Activated CD8-positive, alpha-beta memory T cell treated with anti-CD3 and anti-CD28 coated beads, Interleukin-2, amount 10 ng/mL, durations not matched to agents 7 days and 5 days (primary cell): ENCODE data around the gene SPO11. TPM values are rescaled to one million over a fixed set of nuclear protein-coding genes. Genes with fewer than 3 reads are reported as not detected.
A peak's percentile ranks its signal among the peaks of the same experiment; 100 is the strongest.

Source experiments
- ATAC-seq: fragments of 150-1000 bp; cut with Tn5 transposase; one replicate; pipeline ENCODE4 v1.10.0; 2021; ENCODE audit warnings: moderate library complexity
- CTCF ChIA-PET: fragments of 350-600 bp; sonication (Branson Sonifier 250); formaldehyde crosslinking; loops from one replicate; lab custom pipeline; 2021; ENCODE audit warnings: antibody characterized with exemption; lab: Charles Lee
- DNase-seq: peaks from one replicate; pipeline ENCODE4 v3.0.0-alpha.2; 2020
- H3K27ac Mint-ChIP-seq: one replicate; pipeline ENCODE4 v1.8.0; 2021; ENCODE audit warnings: mild to moderate bottlenecking, mixed read lengths
- H3K27me3 Mint-ChIP-seq: one replicate; pipeline ENCODE4 v1.8.0; 2021; ENCODE audit warnings: mixed read lengths
- H3K36me3 Mint-ChIP-seq: one replicate; pipeline ENCODE4 v1.8.0; 2021; ENCODE audit warnings: mild to moderate bottlenecking, mixed read lengths
- H3K4me1 Mint-ChIP-seq: one replicate; pipeline ENCODE4 v1.8.0; 2021; ENCODE audit warnings: mixed read lengths
- H3K4me3 Mint-ChIP-seq: one replicate; pipeline ENCODE4 v1.8.0; 2021; ENCODE audit warnings: mild to moderate bottlenecking, moderate library complexity, mixed read lengths
- H3K9me3 Mint-ChIP-seq: one replicate; pipeline ENCODE4 v1.8.0; 2022; ENCODE audit warnings: low read depth, mixed read lengths
- total RNA-seq, 2 experiments: library from RNA; stranded (reverse); gene quantifications; one replicate each; pipeline ENCODE4 v1.2.3, GENCODE V29; 2021

The SPO11 gene, protein sequence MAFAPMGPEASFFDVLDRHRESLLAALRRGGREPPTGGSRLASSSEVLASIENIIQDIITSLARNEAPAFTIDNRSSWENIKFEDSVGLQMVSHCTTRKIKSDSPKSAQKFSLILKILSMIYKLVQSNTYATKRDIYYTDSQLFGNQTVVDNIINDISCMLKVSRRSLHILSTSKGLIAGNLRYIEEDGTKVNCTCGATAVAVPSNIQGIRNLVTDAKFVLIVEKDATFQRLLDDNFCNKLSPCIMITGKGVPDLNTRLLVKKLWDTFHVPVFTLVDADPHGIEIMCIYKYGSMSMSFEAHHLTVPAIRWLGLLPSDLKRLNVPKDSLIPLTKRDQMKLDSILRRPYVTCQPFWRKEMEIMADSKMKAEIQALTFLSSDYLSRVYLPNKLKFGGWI
- not detected for total RNA-seq

DNA sequence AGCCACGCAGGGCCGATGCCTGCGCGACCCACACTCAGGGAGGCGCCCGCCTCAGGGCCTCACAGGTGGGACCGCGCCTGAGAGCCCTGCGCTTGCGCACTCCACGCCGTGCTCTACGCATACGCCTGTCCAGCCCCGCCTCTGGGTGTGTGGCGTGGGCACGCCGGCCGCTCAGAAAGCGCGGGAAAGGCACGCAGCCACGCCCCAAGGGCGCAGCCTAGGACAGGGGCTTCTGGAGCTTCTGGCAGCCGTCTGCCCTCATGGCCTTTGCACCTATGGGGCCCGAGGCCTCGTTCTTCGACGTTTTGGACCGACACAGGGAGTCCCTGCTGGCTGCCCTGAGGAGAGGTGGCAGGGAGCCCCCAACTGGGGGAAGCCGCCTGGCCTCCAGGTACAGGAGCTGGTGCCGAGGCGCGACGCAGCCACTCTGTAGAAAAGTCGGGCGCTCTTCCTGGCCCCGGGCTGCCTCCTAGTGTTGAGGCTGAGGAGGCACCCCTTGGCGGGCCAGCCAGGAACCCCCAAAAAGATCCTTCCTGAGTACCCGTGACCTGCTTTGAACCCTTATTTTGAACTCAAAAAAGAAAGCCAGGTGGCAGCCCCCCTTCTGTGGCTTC, at the start of gene SPO11:
SPO11 (plus strand) TSS at position 196 of the 614 bp plus-strand sequence; CDS start at position 261, 65 bp downstream.
- DNase-seq = peak; percentile 39
- Mint-ChIP-seq H3K27me3 (peaks cover 53% of the 10 kb centered on the region), H3K27ac (no peak within 1 kb of the TSS), H3K36me3 (no peaks in the 10 kb centered on the region), H3K4me1 (no peaks in the 10 kb centered on the region), H3K4me3 (no peak within 1 kb of the TSS), H3K9me3 (no peaks in the 10 kb centered on the region)
- ATAC-seq = no peak
- CTCF ChIA-PET = interaction anchor here (0.8 kb wide), 1 partner anchor 16 kb away, joined by 5 read pairs; no protein-coding TSS in a partner anchor

DNA sequence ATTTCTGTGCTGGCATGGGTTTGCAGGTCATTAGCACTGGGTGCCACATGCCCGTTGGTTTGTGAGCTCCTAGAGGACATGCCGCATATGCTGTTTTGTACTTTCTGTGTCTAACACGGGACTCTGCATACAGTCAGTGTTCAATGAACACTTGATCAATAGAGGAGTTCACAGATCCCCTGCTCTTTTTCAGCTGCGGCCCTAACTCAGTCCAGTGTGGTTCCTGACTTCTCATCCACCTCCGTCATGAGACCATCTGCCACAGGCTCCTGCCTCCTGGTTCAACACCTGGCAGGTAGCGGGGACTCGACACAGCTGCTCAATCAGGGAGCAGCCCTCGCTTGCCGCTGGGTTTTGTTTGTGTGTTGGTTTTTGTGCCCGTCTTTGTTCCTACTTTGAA, 49.4 kb upstream of the SPO11 start:
- ATAC-seq (no peak), DNase-seq (no peak)
- Mint-ChIP-seq H3K4me3 (no peak overlapping the region), H3K9me3 (no peaks in the 10 kb centered on the region), H3K27me3 (peaks cover 47% of the 10 kb centered on the region), H3K4me1 (no peaks in the 10 kb centered on the region), H3K27ac (no peak overlapping the region), H3K36me3 (no peaks in the 10 kb centered on the region)
- CTCF ChIA-PET = no interaction called here

- DNase-seq (no peak), ATAC-seq (no peak)
- H3K9me3 Mint-ChIP-seq = no peaks in the 10 kb centered on the region
- no peaks in the 10 kb centered on the region for H3K36me3 Mint-ChIP-seq
- CTCF ChIA-PET = no interaction called here
- peaks cover 42% of the 10 kb centered on the region for H3K27me3 Mint-ChIP-seq
- H3K4me3 Mint-ChIP-seq = no peak overlapping the region
- H3K27ac Mint-ChIP-seq = no peak overlapping the region
- H3K4me1 Mint-ChIP-seq = no peaks in the 10 kb centered on the region
These were observed 47.7 kb upstream of the SPO11 start for GRCh38 chr20:57281900-57282299.

GRCh38 chr20:57282670-57283361, 46.8 kb upstream of the SPO11 start:
- ATAC-seq (no peak), DNase-seq (no peak)
- peaks cover 48% of the 10 kb centered on the region for H3K27me3 Mint-ChIP-seq
- CTCF ChIA-PET = no interaction called here
- H3K4me1 Mint-ChIP-seq = no peaks in the 10 kb centered on the region
- H3K4me3 Mint-ChIP-seq = no peak overlapping the region
- H3K9me3 Mint-ChIP-seq = no peaks in the 10 kb centered on the region
- no peaks in the 10 kb centered on the region for H3K36me3 Mint-ChIP-seq
- H3K27ac Mint-ChIP-seq = no peak overlapping the region

DNA sequence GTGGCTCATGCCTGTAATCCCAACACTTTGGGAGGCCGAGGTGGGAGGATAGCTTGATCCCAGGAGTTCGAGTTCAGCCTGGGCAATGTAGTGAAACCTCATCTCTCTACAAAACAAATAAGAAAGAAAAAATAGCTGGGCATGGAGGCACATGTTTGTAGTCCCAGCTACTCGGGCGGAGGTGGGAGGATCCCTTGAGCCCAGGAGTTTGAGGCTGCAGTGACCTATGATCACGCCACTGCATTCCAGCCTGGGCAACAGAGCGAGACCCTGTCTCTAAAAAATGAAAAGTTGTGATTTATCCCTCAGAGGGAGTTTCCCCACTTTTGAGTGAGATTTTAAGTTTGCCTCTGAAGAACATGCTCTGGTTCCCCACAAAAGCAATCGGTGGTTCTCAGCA, 45.7 kb upstream of the SPO11 start:
- no peaks in the 10 kb centered on the region for H3K4me1 Mint-ChIP-seq
- H3K4me3 Mint-ChIP-seq = no peak overlapping the region
- ATAC-seq (no peak), DNase-seq (no peak)
- no peaks in the 10 kb centered on the region for H3K9me3 Mint-ChIP-seq
- H3K27me3 Mint-ChIP-seq = peaks cover 58% of the 10 kb centered on the region
- no peak overlapping the region for H3K27ac Mint-ChIP-seq
- no peaks in the 10 kb centered on the region for H3K36me3 Mint-ChIP-seq
- CTCF ChIA-PET = no interaction called here

- Mint-ChIP-seq H3K9me3 (no peaks in the 10 kb centered on the region), H3K4me3 (no peak overlapping the region), H3K27me3 (peaks cover 60% of the 10 kb centered on the region), H3K36me3 (no peaks in the 10 kb centered on the region), H3K27ac (no peak overlapping the region), H3K4me1 (no peaks in the 10 kb centered on the region)
- DNase-seq (no peak), ATAC-seq (no peak)
- CTCF ChIA-PET = no interaction called here
These were observed 42.4 kb upstream of the SPO11 start for GRCh38 chr20:57287007-57287880.

- ATAC-seq = no peak
- no peaks in the 10 kb centered on the region for H3K9me3 Mint-ChIP-seq
- CTCF ChIA-PET = no interaction called here
- H3K27ac Mint-ChIP-seq = no peak overlapping the region
- H3K4me1 Mint-ChIP-seq = no peaks in the 10 kb centered on the region
- H3K27me3 Mint-ChIP-seq = peaks cover 56% of the 10 kb centered on the region
- no peaks in the 10 kb centered on the region for H3K36me3 Mint-ChIP-seq
- no peak overlapping the region for H3K4me3 Mint-ChIP-seq
- no peak for DNase-seq
These were observed 41.7 kb upstream of the SPO11 start for GRCh38 chr20:57287901-57288300.

DNA sequence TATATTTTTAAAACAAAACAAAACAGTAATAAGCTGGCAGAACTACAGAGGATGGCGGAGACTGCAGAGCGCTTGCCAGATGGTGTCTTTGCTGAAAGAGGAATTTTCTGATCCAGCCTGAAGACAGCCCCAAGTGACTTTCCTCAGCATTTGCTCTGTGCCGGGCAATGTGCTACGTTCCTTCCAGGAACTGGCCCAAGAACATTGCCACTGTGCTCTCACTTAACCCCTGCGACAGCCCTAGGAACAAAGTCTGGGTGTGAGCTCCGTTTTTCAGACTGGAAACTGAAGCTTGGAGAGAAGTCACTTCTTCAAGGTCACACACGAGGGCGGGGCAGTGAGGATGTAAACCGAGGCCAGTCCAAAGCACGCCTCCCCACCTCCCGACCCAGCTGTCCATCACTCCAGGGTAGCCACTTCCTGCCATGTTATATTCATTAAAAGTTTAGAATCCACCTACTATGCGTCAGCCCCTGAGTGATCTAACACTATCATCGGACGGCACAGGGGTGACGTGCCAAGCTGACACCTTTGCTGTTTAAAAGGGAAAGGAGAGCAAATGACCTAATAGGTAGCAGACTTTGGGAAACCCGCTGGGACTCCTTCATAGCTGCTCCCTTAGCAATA, 40.8 kb upstream of the SPO11 start:
- Mint-ChIP-seq H3K36me3 (no peaks in the 10 kb centered on the region), H3K9me3 (no peaks in the 10 kb centered on the region), H3K27me3 (peaks cover 53% of the 10 kb centered on the region), H3K4me3 (no peak overlapping the region), H3K27ac (no peak overlapping the region), H3K4me1 (no peaks in the 10 kb centered on the region)
- ATAC-seq (no peak), DNase-seq (no peak)
- CTCF ChIA-PET = no interaction called here

GRCh38 chr20:57289391-57290177, 40.0 kb upstream of the SPO11 start:
- no peak overlapping the region for H3K27ac Mint-ChIP-seq
- CTCF ChIA-PET = no interaction called here
- peaks cover 49% of the 10 kb centered on the region for H3K27me3 Mint-ChIP-seq
- H3K4me3 Mint-ChIP-seq = no peak overlapping the region
- H3K9me3 Mint-ChIP-seq = no peaks in the 10 kb centered on the region
- H3K4me1 Mint-ChIP-seq = no peaks in the 10 kb centered on the region
- ATAC-seq (no peak), DNase-seq (no peak)
- H3K36me3 Mint-ChIP-seq = no peaks in the 10 kb centered on the region

- Mint-ChIP-seq H3K4me3 (no peak overlapping the region), H3K36me3 (no peaks in the 10 kb centered on the region), H3K27me3 (peaks cover 46% of the 10 kb centered on the region)
These were observed 39.5 kb upstream of the SPO11 start for GRCh38 chr20:57290178-57290484.

GRCh38 chr20:57291003-57291402, 38.6 kb upstream of the SPO11 start:
- no peak overlapping the region for H3K27ac Mint-ChIP-seq
- no peaks in the 10 kb centered on the region for H3K9me3 Mint-ChIP-seq
- H3K4me1 Mint-ChIP-seq = no peaks in the 10 kb centered on the region
- DNase-seq (no peak), ATAC-seq (no peak)
- no peak overlapping the region for H3K4me3 Mint-ChIP-seq
- H3K36me3 Mint-ChIP-seq = no peaks in the 10 kb centered on the region
- H3K27me3 Mint-ChIP-seq = peaks cover 46% of the 10 kb centered on the region
- CTCF ChIA-PET = no interaction called here

More at GRCh38 chr20:57290178-57290484, 39.5 kb upstream of the SPO11 start:
- Mint-ChIP-seq H3K9me3 (no peaks in the 10 kb centered on the region), H3K4me1 (no peaks in the 10 kb centered on the region), H3K27ac (no peak overlapping the region)
- CTCF ChIA-PET = no interaction called here
- ATAC-seq (no peak), DNase-seq (no peak)

DNA sequence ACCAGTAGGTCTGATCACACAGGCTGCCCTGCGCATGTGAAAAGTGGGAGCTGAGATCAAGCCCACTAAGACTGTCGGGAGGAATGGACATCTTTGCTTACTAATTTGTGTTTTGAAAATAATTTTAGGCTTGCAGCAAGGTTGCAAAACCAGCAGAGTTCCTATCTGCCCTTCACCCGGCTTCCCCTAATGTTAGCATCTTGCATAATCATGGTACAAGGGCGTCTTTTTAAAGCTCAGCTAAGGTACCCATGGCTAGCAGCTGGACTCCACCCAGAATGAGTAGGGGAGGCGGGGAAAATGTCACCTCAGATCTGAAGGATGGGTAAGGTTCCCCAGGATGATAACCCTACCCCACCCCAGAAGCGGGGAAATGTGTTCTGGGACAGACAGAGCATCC, 37.9 kb upstream of the SPO11 start:
- no peak for DNase-seq
- Mint-ChIP-seq H3K27ac (no peak overlapping the region), H3K36me3 (no peaks in the 10 kb centered on the region), H3K27me3 (peaks cover 46% of the 10 kb centered on the region), H3K4me1 (no peaks in the 10 kb centered on the region), H3K9me3 (no peaks in the 10 kb centered on the region), H3K4me3 (no peak overlapping the region)
- ATAC-seq = no peak
- CTCF ChIA-PET = no interaction called here
